Nephron (organoid): ENCODE measurements around the gene FAT1.
A peak's percentile ranks its signal among the peaks of the same experiment; 100 is the strongest.

Experiments
- H3K27ac Mint-ChIP-seq, 3 experiments: 2 replicates each; pipeline ENCODE4 v1.8.0; 2020; ENCODE audit warnings: mixed read lengths in 3 of 3, mild to moderate bottlenecking in 2 of 3, moderate library complexity in 1 of 3
- H3K27me3 Mint-ChIP-seq: 2 replicates; pipeline ENCODE4 v1.8.0; 2021; ENCODE audit warnings: low read depth, mild to moderate bottlenecking, moderate library complexity, mixed read lengths
- H3K36me3 Mint-ChIP-seq: 2 replicates; pipeline ENCODE4 v1.8.0; 2020; ENCODE audit warnings: low read depth, mixed read lengths
- H3K4me1 Mint-ChIP-seq: 2 replicates; pipeline ENCODE4 v1.8.0; 2020; ENCODE audit warnings: mixed read lengths
- H3K4me3 Mint-ChIP-seq, 3 experiments: 2 replicates each; pipeline ENCODE4 v1.8.0; 2020; ENCODE audit warnings: mild to moderate bottlenecking in 3 of 3, mixed read lengths in 3 of 3, moderate library complexity in 2 of 3
- H3K9me3 Mint-ChIP-seq: 2 replicates; pipeline ENCODE4 v1.8.0; 2020; ENCODE audit warnings: mixed read lengths
- TF ChIP-seq, protein P1 (sequence below), 3 experiments: fragments of 200-600 bp; sonication (generic); IDR thresholded peaks; one replicate each; pipeline ENCODE4 v1.5.0; 2021; ENCODE audit warnings: antibody characterized with exemption in 3 of 3; ENCODE audit not compliant: unreplicated experiment in 3 of 3

Gene FAT1

DNA sequence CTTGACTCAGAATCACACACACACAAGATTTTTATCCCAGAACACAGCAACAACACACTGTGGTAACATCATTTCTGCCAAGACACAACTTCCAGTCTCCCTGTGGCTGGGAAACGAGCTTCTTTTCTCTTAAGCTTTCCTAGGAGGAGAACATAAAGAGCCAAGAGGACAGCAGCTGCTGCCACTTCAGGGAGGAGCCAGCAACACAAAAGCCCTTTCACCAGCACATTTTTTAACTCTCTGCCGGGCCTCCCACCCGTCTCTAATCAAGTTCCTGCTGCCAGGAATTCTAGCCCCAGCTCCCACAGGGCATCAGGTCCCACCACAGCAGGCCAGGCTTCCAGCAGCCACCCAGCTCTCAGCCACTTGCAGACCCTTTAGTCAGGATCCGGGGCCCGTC lies 22.4 kb downstream of the FAT1 start:
- peak overlapping the region; percentile 96 to 98 (median 96) for H3K27ac Mint-ChIP-seq
- TF ChIP-seq, protein P1, sequence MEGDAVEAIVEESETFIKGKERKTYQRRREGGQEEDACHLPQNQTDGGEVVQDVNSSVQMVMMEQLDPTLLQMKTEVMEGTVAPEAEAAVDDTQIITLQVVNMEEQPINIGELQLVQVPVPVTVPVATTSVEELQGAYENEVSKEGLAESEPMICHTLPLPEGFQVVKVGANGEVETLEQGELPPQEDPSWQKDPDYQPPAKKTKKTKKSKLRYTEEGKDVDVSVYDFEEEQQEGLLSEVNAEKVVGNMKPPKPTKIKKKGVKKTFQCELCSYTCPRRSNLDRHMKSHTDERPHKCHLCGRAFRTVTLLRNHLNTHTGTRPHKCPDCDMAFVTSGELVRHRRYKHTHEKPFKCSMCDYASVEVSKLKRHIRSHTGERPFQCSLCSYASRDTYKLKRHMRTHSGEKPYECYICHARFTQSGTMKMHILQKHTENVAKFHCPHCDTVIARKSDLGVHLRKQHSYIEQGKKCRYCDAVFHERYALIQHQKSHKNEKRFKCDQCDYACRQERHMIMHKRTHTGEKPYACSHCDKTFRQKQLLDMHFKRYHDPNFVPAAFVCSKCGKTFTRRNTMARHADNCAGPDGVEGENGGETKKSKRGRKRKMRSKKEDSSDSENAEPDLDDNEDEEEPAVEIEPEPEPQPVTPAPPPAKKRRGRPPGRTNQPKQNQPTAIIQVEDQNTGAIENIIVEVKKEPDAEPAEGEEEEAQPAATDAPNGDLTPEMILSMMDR (IDR thresholded peaks at IDR 0.05; ENCODE audit: unreplicated experiment in 3 of 3), result no peak
- peaks cover 65% of the 10 kb centered on the region for H3K36me3 Mint-ChIP-seq
- H3K4me1 Mint-ChIP-seq, result peaks cover 76% of the 10 kb centered on the region
- H3K9me3 Mint-ChIP-seq, result no peaks in the 10 kb centered on the region
- H3K4me3 Mint-ChIP-seq, result peak overlapping the region; percentile 64 to 74 (median 66)
- H3K27me3 Mint-ChIP-seq, result no peaks in the 10 kb centered on the region

- Mint-ChIP-seq H3K27ac (peak overlapping the region; percentile 96 to 98 (median 96)), H3K27me3 (no peaks in the 10 kb centered on the region), H3K4me1 (peaks cover 76% of the 10 kb centered on the region), H3K36me3 (peaks cover 65% of the 10 kb centered on the region), H3K9me3 (no peaks in the 10 kb centered on the region), H3K4me3 (peak overlapping the region in 1 of 3 experiments; percentile 66)
- TF ChIP-seq, protein P1 (IDR thresholded peaks at IDR 0.05; ENCODE audit: unreplicated experiment in 3 of 3), result no peak
Measured at GRCh38 chr4:186700746-186701145, 22.9 kb downstream of the FAT1 start.

GRCh38 chr4:186699881-186700397 lies 23.7 kb downstream of the FAT1 start:
- Mint-ChIP-seq H3K36me3 (peaks cover 68% of the 10 kb centered on the region), H3K4me1 (peaks cover 79% of the 10 kb centered on the region), H3K27me3 (no peaks in the 10 kb centered on the region), H3K9me3 (no peaks in the 10 kb centered on the region), H3K27ac (peak overlapping the region; percentile 96 to 98 (median 96)), H3K4me3 (peak overlapping the region; percentile 25 to 70 (median 38))
- TF ChIP-seq, protein P1 (IDR thresholded peaks at IDR 0.05; ENCODE audit: unreplicated experiment in 3 of 3), result no peak

DNA sequence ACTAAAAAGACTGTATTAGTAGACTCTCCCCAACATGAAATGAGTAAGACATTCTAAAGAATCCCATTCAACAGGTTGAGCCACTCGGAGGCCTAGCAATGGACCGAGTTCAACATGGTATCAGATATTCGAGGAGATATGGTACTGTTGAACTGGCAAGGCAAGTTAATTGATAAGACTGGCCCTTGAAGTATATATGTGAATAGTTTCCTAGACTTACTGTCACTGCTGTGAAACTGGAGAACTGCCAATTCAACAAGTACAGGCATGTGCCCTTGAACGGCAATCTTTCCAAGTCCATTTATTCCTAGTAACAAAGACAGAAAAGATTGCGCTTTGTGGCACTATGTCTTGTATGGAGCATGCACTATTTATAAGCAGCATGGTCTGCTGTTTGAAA lies 24.4 kb downstream of the FAT1 start:
- no peaks in the 10 kb centered on the region for H3K27me3 Mint-ChIP-seq
- H3K4me1 Mint-ChIP-seq, result peaks cover 77% of the 10 kb centered on the region
- peak overlapping the region in 2 of 3 experiments; percentile 38 to 70 for H3K4me3 Mint-ChIP-seq
- no peaks in the 10 kb centered on the region for H3K9me3 Mint-ChIP-seq
- H3K36me3 Mint-ChIP-seq, result peaks cover 70% of the 10 kb centered on the region
- TF ChIP-seq, protein P1 (IDR thresholded peaks at IDR 0.05; ENCODE audit: unreplicated experiment in 3 of 3), result no peak
- peak overlapping the region; percentile 96 to 98 (median 96) for H3K27ac Mint-ChIP-seq

GRCh38 chr4:186698525-186698924 lies 25.1 kb downstream of the FAT1 start:
- H3K27ac Mint-ChIP-seq, result peak overlapping the region; percentile 53 to 98 (median 68)
- H3K36me3 Mint-ChIP-seq, result peaks cover 70% of the 10 kb centered on the region

More at GRCh38 chr4:186698525-186698924, 25.1 kb downstream of the FAT1 start:
- peaks cover 5% of the 10 kb centered on the region for H3K9me3 Mint-ChIP-seq
- peaks cover 69% of the 10 kb centered on the region for H3K4me1 Mint-ChIP-seq
- no peaks in the 10 kb centered on the region for H3K27me3 Mint-ChIP-seq
- TF ChIP-seq, protein P1 (IDR thresholded peaks at IDR 0.05; ENCODE audit: unreplicated experiment in 3 of 3), result no peak
- peak overlapping the region; percentile 20 to 67 (median 40) for H3K4me3 Mint-ChIP-seq
